ENCODE results near the gene MSANTD2.

MSANTD2 gene

DNA sequence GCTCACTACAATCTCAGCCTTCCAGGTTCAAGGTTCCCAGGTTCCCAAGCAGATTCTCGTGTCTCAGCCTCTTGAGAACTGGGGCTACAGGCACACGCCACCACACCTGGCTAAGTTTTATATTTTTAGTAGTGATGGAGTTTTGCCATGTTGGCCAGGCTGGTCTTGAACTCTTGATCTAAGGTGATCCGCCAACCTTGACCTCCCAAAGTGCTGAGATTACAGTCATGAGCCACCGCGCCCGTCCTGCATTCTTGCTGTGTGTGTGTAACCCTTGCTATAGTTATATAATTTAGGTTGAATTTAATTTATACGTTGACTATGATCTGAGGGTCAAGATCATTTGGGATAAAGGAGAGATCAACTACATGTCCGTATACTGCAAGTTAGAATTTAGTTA lies 35.7 kb upstream of the MSANTD2 start:
- ChIA-PET POLR2A (ENCODE audit: low non-redundant PET) (no interaction called here), CTCF (interaction anchor here (0.6 to 3.1 kb wide), 5 partner anchors 21 to 191 kb away, joined by 3 to 14 read pairs (median 4); no protein-coding TSS in a partner anchor)
- no peak overlapping the region for H3K27ac ChIP-seq
- no peak for DNase-seq (ENCODE audit: low spot score)
- TF ChIP-seq, protein P1, sequence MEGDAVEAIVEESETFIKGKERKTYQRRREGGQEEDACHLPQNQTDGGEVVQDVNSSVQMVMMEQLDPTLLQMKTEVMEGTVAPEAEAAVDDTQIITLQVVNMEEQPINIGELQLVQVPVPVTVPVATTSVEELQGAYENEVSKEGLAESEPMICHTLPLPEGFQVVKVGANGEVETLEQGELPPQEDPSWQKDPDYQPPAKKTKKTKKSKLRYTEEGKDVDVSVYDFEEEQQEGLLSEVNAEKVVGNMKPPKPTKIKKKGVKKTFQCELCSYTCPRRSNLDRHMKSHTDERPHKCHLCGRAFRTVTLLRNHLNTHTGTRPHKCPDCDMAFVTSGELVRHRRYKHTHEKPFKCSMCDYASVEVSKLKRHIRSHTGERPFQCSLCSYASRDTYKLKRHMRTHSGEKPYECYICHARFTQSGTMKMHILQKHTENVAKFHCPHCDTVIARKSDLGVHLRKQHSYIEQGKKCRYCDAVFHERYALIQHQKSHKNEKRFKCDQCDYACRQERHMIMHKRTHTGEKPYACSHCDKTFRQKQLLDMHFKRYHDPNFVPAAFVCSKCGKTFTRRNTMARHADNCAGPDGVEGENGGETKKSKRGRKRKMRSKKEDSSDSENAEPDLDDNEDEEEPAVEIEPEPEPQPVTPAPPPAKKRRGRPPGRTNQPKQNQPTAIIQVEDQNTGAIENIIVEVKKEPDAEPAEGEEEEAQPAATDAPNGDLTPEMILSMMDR (conservative IDR thresholded peaks at IDR 0.05; ENCODE audit: low read depth) = no peak

DNA sequence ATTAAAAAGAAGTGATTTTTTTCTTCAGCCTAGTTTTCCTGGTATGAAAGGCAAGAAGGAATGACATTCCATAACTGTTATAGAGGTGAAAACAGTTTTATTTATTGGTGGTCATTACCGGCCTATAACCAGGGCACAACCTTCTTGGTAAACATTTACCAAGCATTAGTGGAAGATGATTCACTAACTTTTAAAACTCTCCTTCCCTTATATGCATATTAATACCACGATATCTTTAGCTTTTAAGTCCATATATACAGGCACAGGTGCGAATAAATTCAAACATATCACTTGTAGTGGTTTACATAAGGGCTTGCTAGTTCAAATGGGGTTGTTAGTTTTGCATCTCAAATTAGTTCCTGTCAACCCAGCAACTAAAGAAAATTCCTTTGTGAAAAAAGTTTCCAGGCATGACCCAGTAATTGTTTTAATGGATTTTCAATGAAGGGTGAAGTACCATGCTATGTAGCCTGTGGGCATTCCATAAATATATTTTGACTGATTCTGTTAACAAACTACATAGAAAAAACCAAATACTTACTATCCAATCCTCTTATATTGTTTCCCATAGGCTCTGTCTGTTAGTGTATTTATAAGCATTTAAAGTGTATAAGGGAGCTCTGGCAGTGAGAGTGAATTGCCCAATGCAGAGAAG lies 34.4 kb upstream of the MSANTD2 start:
- no peak for DNase-seq (ENCODE audit: low spot score)
- no peak overlapping the region for H3K27ac ChIP-seq
- POLR2A ChIA-PET (ENCODE audit: low non-redundant PET) = no interaction called here
- CTCF ChIA-PET = interaction anchor here (0.6 to 0.9 kb wide), 2 partner anchors 166 to 335 kb away, joined by 3 to 4 read pairs; no protein-coding TSS in a partner anchor
- TF ChIP-seq, protein P1 (conservative IDR thresholded peaks at IDR 0.05; ENCODE audit: low read depth) = no peak

DNA sequence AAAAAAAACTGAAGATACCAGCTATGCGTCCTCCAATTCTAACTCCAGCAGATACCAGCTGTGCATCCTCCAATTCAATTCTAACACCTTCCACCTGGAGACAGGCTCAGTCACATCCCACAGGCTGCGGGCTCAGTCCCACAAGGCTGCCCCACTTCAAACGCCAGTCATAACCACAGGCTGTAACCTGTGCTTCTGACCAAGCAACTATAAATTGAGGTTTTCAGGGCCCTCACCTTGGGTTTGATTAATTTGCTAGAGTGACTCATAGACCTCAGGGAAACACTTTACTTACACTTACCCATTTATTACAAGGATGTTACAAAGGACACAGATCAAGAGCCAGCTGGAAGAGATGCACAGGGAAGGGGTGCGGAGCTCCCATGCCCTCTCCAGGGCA lies 32.4 kb upstream of the MSANTD2 start:
- peak; percentile 39 for DNase-seq (ENCODE audit: low spot score)
- H3K27ac ChIP-seq = no peak overlapping the region
- ChIA-PET CTCF (interaction anchor here (0.6 to 0.9 kb wide), 2 partner anchors 64 to 70 kb away, joined by 3 read pairs; no protein-coding TSS in a partner anchor), POLR2A (ENCODE audit: low non-redundant PET) (no interaction called here)
- TF ChIP-seq, protein P1 (conservative IDR thresholded peaks at IDR 0.05; ENCODE audit: low read depth) = no peak

DNA sequence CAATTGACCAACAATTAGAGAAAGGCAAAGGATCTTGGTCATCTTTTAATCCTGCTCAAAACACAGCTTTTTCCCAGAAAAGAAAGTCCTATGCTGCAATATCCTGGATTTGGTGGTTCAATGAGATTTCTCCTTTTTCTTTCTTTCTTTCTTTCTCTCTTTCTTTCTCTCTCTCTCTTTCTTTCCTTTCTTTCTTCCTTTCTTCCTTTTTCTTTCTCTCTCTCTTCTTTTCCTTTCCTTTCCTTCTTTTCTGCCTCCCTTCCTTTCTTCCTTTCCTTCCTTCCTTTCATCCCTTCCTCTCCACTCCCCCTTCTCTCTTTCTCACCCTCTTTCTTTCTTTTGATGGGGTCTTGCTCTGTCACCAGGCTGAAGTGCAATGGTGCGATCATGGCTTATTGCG lies 31.7 kb upstream of the MSANTD2 start:
- TF ChIP-seq, protein P1 (conservative IDR thresholded peaks at IDR 0.05; ENCODE audit: low read depth) = no peak
- no peak for DNase-seq (ENCODE audit: low spot score)
- no peak overlapping the region for H3K27ac ChIP-seq
- CTCF ChIA-PET = interaction anchor here (0.9 kb wide), 1 partner anchor 69 kb away, joined by 3 read pairs; no protein-coding TSS in a partner anchor
- POLR2A ChIA-PET (ENCODE audit: low non-redundant PET) = no interaction called here

DNA sequence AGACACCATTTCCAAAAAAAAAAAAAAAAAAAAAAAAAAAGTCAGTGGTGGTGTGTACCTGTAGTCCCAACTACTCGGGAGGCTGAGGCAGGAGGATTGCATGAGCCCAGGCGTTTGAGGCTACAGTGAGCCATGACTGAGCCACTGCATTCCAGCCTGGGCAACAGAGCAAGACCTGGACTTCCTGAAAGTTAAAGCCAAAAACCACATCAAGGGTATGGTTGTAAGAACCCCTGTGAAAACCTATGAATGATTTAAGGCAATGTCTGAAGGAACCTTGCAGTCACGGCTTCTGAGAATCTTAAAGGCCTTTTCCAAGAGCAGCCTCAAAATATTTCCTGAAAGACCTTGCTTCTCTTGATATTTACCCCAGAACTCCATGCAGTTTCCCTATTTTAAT lies 30.5 kb upstream of the MSANTD2 start:
- CTCF ChIA-PET = no interaction called here
- TF ChIP-seq, protein P1 (conservative IDR thresholded peaks at IDR 0.05; ENCODE audit: low read depth) = no peak
- POLR2A ChIA-PET (ENCODE audit: low non-redundant PET) = no interaction called here
- DNase-seq (ENCODE audit: low spot score) = no peak
- no peak overlapping the region for H3K27ac ChIP-seq

DNA sequence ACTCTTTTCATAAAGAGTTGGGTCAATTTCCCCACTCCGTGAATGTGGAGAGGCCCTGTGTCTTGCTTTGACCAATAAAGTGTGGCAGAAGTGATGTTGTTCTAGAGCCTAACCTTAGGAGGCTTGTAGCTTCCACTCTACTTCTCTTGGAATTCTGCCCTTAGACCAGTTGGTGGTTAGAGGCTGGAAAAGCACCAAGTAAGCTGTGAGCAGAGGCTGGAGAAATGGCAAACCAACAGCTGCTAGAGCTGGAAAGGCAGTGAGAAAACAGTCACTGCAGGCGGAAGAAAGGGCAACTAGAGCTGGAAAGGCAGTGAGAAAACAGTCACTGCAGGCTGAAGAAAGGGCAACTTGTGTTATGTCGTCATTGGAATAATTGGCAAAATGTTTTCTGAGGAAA lies 29.8 kb upstream of the MSANTD2 start:
- ChIA-PET POLR2A (ENCODE audit: low non-redundant PET) (no interaction called here), CTCF (interaction anchor here (0.7 to 1.0 kb wide), 3 partner anchors 67 to 330 kb away, joined by 3 read pairs; no protein-coding TSS in a partner anchor)

More for the DNA sequence above, 29.8 kb upstream of the MSANTD2 start:
- TF ChIP-seq, protein P1 (conservative IDR thresholded peaks at IDR 0.05; ENCODE audit: low read depth) = no peak
- no peak overlapping the region for H3K27ac ChIP-seq
- no peak for DNase-seq (ENCODE audit: low spot score)

Measured in RWPE1 (cell line).